SK-N-MC (cell line): ENCODE results near the gene ANO2.

Experiments
- EZH2 ChIP-seq: fragments of 200-600 bp; sonication (generic); IDR thresholded peaks from one replicate; pipeline ENCODE4 v1.6.1; 2017; ENCODE audit warnings: antibody characterized with exemption
- POLR2AphosphoS5 ChIP-seq: IDR thresholded peaks from 2 replicates; pipeline ENCODE4 v1.6.1; 2012; ENCODE audit warnings: mild to moderate bottlenecking, low read depth, low read length, borderline replicate concordance

- TF ChIP-seq POLR2AphosphoS5 = no peak
- TF ChIP-seq EZH2 = no peak
Observed at GRCh38 chr12:5736016-5736415, 209.0 kb downstream of the ANO2 start.
